ENCODE data around the gene AUH.

Gene AUH

DNA sequence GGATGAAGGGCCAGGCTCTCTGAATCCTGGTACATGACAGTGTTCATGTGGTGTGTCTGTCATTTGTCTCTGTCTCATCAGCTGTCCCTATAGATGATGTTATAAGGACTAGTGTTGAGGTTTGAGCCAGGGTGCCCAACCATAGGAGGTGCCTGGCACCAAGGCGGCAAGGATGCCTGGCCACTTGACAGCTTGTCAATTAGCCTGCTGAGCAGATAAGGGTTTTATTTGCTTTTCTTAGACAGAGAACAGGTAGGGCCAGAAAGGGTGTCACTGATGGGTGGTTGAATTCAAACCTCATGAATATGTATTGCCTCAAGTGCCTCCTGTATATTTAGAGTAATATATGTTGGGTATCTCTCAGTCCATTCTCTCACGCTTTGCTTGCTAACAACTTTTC is 30.1 kb upstream of the AUH start:
- TF ChIP-seq GATA2 (IDR thresholded peaks at IDR 0.05; ENCODE audit: low read depth, low read length), result no peak
- no peak for TF ChIP-seq GATA3 (IDR thresholded peaks at IDR 0.05; ENCODE audit: low read depth, low read length)

DNA sequence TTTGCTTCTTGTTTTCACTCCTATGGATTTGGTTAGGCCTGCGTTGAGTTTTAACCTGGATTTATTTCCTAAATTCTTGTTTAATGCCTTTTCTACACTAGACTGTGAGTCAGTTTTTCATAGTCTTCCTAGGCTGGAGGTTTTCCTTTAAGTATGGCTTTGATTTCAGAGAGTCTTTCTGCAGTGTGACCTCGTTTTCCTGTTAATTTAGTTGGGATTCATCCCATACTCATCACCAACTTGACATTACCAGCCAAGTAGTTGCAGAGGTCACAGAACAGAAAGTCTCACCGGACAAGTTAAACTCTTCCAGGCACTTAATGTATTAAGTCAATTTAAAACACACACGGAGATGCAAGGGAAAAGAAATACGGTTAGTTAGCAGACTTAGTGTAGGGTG is 29.7 kb upstream of the AUH start:
- no peak for TF ChIP-seq GATA2 (IDR thresholded peaks at IDR 0.05; ENCODE audit: low read depth, low read length)
- no peak for TF ChIP-seq GATA3 (IDR thresholded peaks at IDR 0.05; ENCODE audit: low read depth, low read length)

DNA sequence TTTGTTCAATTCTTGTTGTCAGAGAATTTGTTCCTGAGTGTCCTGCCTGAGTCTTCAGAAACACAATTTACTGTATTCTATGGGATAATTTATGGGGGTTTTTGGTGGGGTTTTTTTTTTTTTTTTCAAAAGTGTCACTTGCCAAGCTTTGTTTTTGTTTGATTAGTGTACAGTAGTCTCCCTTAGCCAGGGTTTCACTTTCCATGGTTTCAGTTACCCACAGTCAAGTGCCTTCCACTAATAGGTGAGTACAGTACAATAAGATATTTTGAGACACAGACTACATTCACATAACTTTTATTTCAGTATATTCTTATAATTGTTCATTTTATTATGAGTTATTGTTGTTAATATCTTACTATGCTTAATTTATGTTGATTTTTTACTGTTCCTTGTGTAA is 25.0 kb upstream of the AUH start:
- TF ChIP-seq GATA2 (IDR thresholded peaks at IDR 0.05; ENCODE audit: low read depth, low read length) (no peak), GATA3 (IDR thresholded peaks at IDR 0.05; ENCODE audit: low read depth, low read length) (no peak)

DNA sequence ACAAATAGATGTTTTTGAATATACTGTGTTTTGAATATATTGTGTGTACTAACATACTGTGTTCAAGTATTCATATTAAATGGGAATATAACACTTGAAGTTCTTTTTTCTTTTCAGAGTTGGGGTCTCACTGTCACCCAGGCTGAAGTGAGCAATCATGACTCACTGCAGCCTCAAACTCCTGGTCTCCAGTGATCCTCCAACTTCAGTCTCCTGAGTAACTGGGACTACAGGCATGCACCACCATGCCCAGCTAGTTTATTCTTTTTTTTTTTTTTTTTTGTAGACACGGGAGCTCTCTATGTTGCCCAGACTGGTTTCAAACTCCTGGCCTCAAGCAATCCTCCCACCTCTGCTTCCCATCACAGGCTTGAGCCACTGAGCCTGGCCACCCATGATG is 23.2 kb upstream of the AUH start:
- TF ChIP-seq GATA3 (IDR thresholded peaks at IDR 0.05; ENCODE audit: low read depth, low read length) (no peak), GATA2 (IDR thresholded peaks at IDR 0.05; ENCODE audit: low read depth, low read length) (no peak)

DNA sequence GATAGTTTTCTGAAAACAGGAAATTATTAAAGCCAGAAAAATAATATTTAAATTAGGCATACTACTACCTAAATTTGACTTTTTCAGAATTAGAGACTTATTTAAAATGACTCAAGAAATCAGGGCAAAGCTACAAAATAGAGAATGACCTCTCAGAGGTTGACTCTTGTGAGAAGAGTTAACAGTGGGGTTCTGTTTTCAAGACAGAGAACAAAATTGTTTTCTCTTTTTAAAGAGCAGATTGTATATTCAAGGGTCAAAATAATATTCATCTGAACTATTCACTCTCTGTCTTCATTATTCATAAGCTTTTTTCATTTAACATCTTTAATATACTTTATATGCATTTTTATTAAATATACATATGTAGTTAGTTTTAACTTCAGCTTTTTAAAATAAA is 21.9 kb upstream of the AUH start:
- TF ChIP-seq GATA2 (IDR thresholded peaks at IDR 0.05; ENCODE audit: low read depth, low read length) (no peak), GATA3 (IDR thresholded peaks at IDR 0.05; ENCODE audit: low read depth, low read length) (no peak)

DNA sequence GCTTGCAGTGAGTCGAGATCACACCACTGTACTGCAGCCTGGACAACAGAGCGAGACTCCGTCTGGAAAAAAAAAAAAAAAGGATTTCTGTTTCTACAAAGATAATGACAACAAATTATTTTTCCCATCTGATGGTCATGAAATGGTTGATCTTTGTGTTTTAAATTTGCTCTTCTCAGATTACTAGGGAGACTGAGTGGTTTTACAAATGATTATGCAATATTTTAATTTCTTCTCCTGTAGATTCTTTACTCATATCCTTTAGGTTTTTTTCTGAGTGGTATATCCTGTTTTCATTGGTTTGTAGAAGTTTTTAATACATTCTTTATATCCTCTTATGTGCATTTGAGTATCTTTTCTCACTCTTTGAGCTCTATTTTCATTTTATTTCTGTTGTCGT is 20.6 kb upstream of the AUH start:
- no peak for TF ChIP-seq GATA3 (IDR thresholded peaks at IDR 0.05; ENCODE audit: low read depth, low read length)
- no peak for TF ChIP-seq GATA2 (IDR thresholded peaks at IDR 0.05; ENCODE audit: low read depth, low read length)

DNA sequence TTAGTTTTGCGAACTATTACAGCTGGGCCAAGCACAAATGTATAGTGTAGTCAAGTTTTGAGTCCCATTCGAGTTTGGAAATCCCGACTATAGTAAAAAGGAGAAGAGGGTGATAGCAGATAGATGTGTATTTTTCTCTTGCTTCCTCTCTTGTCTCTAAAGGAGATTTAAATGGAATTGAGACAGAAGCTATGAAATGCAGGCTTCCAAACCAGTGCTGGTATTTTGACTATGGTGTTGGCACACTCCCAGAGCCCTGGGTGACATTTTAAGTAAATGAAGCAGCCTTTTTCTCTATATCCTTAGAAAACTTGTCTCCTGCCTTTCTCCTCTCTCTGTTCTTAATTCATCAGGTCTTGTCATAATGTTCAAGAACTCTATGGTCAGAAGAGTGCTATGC is 17.7 kb upstream of the AUH start:
- no peak for TF ChIP-seq GATA2 (IDR thresholded peaks at IDR 0.05; ENCODE audit: low read depth, low read length)
- no peak for TF ChIP-seq GATA3 (IDR thresholded peaks at IDR 0.05; ENCODE audit: low read depth, low read length)

DNA sequence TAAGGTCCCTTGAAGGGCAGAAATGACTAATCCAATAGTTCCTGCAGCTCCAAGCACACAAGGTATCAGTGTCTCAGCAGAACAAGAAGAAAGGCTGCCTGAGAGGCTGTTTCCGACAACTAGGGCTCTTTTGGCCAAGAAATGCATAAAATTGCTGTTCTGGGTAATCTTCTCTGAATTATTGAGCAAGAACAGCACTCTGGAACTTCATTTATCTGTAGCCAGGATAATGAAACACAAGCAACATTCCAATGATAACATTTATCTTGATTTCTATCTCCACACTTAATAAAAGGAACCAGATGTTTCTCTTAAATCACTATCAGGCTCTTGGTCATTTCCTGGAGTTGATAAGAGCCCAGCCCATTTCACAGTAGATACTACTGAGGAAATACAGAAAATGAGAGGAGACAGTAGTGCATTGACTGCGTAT is 17.0 kb upstream of the AUH start:
- TF ChIP-seq GATA3 (IDR thresholded peaks at IDR 0.05; ENCODE audit: low read depth, low read length) (no peak), GATA2 (IDR thresholded peaks at IDR 0.05; ENCODE audit: low read depth, low read length) (no peak)

DNA sequence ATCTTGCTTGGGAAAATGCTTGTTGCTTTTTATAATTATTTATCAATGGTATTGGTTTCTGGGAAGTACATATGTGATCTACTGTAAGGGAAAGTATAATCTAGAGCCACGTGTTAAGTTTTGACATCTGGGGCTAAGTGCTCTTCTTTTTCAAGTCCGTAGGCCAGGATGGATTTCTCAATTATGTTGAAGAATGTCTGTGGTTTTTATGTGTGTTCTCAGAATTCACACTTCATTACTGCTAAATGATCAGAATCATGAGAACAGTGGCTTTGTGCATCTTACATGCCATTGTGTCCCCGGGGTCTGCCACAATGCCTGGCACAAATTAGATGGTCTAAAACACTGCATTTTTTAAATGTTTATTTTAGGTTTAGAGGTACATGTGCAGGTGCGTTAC is 14.5 kb upstream of the AUH start:
- TF ChIP-seq GATA3 (IDR thresholded peaks at IDR 0.05; ENCODE audit: low read depth, low read length) (no peak), GATA2 (IDR thresholded peaks at IDR 0.05; ENCODE audit: low read depth, low read length) (no peak)

DNA sequence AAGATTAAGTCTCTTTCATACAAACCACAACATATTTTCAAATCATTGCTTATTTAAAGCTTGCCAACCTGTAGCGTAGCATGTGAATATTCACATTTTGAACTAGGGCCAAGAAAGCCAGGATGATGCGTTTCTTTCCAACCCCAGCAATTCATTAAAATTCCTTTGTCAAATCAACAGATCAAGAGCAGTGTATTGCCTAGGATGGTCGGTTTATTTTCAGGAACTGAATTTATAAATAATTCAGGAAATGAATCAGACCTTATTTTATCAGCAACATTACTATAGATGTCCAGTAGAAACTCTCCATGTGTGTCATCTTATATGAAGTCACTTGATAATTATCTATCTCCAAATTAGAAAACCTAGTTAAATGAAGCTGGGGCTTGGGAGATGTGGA is 13.2 kb upstream of the AUH start:
- TF ChIP-seq GATA2 (IDR thresholded peaks at IDR 0.05; ENCODE audit: low read depth, low read length) (no peak), GATA3 (IDR thresholded peaks at IDR 0.05; ENCODE audit: low read depth, low read length) (no peak)

DNA sequence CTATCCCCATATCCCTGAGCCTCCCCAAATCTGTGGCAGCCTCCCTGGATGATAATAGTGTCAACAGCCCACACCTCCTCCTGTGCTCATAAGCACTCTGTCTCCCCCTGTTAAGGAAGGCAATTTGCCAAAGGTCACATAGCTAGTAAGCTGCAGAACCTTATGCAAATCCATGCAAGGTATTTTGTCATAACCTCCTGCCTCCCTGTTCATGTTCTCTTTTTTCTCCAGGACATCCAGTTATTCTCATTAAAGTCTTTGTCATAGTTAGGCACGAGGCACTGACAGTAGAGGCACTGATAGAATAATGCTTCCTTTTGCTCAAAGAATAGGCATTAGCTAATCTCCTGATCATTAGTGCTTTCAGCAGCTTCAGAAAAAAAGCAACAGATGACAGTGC is 10.2 kb upstream of the AUH start:
- TF ChIP-seq GATA3 (IDR thresholded peaks at IDR 0.05; ENCODE audit: low read depth, low read length) (no peak), GATA2 (IDR thresholded peaks at IDR 0.05; ENCODE audit: low read depth, low read length) (no peak)

DNA sequence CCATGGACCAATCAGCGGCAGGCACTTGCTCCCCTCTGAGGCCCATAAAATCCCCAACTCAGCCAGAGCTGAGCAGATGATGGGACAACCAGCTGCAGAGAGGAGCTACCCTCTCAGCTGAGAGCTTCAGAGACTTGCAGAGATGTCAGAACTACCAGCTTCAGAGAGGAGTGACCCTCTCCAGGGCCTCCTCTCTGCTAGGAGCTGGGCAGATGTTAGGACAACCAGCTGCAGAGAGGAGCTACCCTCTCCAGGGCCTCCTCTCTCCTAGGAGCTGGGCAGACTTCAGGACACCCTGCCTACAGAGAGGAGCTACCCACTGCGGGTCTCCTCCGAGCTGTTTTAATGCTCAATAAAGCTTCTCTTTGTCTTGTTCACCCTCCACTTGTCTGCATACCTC is 3.0 kb upstream of the AUH start:
- TF ChIP-seq GATA3 (IDR thresholded peaks at IDR 0.05; ENCODE audit: low read depth, low read length), result no peak
- no peak for TF ChIP-seq GATA2 (IDR thresholded peaks at IDR 0.05; ENCODE audit: low read depth, low read length)

DNA sequence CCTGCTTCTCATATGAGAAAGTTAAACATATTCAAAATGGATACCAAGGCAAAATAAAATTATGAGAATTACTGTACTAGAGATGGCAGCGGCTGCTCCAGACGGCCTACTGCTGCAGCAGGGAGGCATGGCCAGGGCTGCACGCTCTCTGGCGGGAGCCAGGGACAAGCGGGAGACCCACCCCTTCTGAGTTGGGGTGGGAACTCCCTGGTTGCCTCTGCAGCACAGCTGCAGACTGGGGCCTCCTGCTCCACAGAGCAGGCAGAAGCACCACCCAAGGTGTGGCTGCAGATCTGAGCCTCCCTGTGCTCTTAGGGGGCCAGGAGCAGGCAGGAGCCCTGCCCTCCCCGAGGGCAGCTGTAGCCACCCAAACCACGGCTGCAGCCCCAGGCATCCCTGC is 2.3 kb upstream of the AUH start:
- no peak for TF ChIP-seq GATA3 (IDR thresholded peaks at IDR 0.05; ENCODE audit: low read depth, low read length)
- TF ChIP-seq GATA2 (IDR thresholded peaks at IDR 0.05; ENCODE audit: low read depth, low read length), result no peak

DNA sequence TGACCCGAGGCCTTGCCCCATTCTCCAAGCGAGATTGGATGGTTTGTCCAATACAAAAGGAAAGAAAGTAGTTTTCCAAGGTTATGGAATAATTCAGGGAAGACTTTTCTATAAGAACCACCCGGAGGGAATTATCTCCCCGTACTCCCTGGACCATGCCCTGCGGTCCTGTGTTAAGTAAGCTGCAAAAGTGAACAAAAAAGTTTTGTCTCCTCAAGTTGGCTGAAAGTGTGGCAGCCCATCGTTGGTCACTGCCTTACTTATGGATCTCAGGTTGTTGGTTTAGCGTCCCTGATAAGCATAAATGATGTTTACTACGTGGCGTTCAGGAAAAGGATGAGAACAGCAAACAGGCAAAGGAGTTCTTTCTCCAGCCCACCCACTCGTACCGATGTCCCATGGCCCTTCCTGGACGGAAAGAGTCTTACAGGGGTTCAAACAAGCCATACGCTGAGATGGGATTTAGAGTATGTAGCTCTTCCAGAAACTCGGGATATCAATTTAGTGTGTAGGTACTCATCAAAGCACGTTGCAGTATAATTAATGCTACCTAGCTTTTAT is 413 bp upstream of the AUH start:
- TF ChIP-seq GATA3 (IDR thresholded peaks at IDR 0.05; ENCODE audit: low read depth, low read length) (no peak), GATA2 (IDR thresholded peaks at IDR 0.05; ENCODE audit: low read depth, low read length) (no peak)

DNA sequence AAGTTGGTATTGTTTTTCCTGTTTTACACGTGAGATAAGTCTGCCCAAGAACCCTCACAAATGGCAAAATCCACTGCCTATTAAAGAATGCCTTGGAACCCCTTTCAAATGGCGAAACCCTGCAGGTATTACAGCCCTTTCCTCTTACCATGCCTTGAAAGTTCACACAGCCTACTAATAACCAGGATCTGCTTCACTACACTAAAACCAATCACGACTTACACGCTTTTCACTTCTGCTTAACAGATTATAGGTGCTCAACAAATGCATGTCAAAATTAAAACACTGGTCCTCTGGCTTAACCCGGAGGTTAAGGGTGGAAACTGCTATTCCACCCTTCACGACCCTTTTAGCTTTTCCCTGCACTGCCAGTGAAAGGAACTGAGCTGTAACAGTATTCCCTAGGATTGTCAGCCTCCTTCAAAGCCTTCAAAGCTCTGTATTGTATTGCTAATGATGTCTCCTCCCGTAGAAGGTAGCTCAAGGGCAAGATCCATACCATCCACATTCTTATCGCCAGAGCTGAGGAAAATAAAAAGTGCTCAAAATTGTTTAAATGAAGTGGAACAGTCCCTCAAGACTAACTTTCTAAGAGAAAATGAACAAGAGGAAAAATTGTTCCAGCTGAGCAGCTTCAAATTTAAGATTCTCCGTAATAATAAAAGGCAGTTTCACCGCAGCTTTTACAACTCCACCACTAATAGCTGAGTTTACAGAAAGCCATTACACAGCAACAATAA is 997 bp downstream of the AUH start:
- TF ChIP-seq GATA3 (IDR thresholded peaks at IDR 0.05; ENCODE audit: low read depth, low read length) (no peak), GATA2 (IDR thresholded peaks at IDR 0.05; ENCODE audit: low read depth, low read length) (no peak)
